ENCODE measurements around the gene RFK.

GRCh38 chr9:76419782-76420380 lies 25.7 kb upstream of the RFK start:
- TF ChIP-seq, protein P1, sequence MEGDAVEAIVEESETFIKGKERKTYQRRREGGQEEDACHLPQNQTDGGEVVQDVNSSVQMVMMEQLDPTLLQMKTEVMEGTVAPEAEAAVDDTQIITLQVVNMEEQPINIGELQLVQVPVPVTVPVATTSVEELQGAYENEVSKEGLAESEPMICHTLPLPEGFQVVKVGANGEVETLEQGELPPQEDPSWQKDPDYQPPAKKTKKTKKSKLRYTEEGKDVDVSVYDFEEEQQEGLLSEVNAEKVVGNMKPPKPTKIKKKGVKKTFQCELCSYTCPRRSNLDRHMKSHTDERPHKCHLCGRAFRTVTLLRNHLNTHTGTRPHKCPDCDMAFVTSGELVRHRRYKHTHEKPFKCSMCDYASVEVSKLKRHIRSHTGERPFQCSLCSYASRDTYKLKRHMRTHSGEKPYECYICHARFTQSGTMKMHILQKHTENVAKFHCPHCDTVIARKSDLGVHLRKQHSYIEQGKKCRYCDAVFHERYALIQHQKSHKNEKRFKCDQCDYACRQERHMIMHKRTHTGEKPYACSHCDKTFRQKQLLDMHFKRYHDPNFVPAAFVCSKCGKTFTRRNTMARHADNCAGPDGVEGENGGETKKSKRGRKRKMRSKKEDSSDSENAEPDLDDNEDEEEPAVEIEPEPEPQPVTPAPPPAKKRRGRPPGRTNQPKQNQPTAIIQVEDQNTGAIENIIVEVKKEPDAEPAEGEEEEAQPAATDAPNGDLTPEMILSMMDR (IDR thresholded peaks at IDR 0.05; ENCODE audit: poor library complexity, severe bottlenecking) = no peak
- TF ChIP-seq REST (IDR thresholded peaks at IDR 0.05; ENCODE audit: borderline replicate concordance) (no peak), EP300 (conservative IDR thresholded peaks at IDR 0.05; ENCODE audit: poor library complexity, severe bottlenecking) (no peak), POLR2AphosphoS5 (IDR thresholded peaks at IDR 0.05) (no peak), EZH2 (IDR thresholded peaks at IDR 0.05; ENCODE audit: borderline replicate concordance, insufficient read depth, low read length, poor library complexity, severe bottlenecking) (no peak)
